Lung (tissue), 12 donors: ENCODE measurements around the gene LYZL1. TPM values are rescaled to one million over a fixed set of nuclear protein-coding genes. Genes with fewer than 3 reads are reported as not detected.
"Not testable (repeated sequence)": the region's sequence is repeated elsewhere in the genome, so short reads cannot be mapped to it uniquely, and the experiment has no call there.

Source experiments
- ATAC-seq: fragments of 200-7000 bp; cut with Tn5 transposase; one replicate; pipeline ENCODE4 v1.9.1; 2020; ENCODE audit warnings: moderate number of reproducible peaks; ENCODE audit not compliant: insufficient read depth, low FRiP score
- DNase-seq, 3 donors: peaks; one replicate each; pipeline ENCODE4 v3.0.0-alpha.2; 2013 to 2017
- H3K27ac ChIP-seq, 2 donors: one replicate each; pipeline ENCODE4 v1.5.1; 2013; ENCODE audit warnings: mild to moderate bottlenecking in 2 of 2, moderate library complexity in 2 of 2, control low read depth in 1 of 2, inconsistent platforms in 1 of 2, low read depth in 1 of 2, low read length in 1 of 2
- H3K27me3 ChIP-seq, 3 donors: one replicate each; pipeline ENCODE4 v1.5.1; 2013; ENCODE audit warnings: low read length in 2 of 3; ENCODE audit not compliant: control insufficient read depth in 3 of 3, insufficient read depth in 3 of 3
- H3K36me3 ChIP-seq, 4 donors: one replicate each; pipeline ENCODE4 v1.5.1; 2013; ENCODE audit warnings: low read length in 4 of 4, mild to moderate bottlenecking in 1 of 4, moderate library complexity in 1 of 4; ENCODE audit not compliant: control insufficient read depth in 4 of 4, insufficient read depth in 4 of 4
- H3K4me1 ChIP-seq, 5 donors: one replicate each; pipeline ENCODE4 v1.5.1; 2013; ENCODE audit warnings: low read length in 5 of 5, mild to moderate bottlenecking in 2 of 5, moderate library complexity in 1 of 5; ENCODE audit not compliant: control insufficient read depth in 5 of 5, insufficient read depth in 5 of 5
- H3K4me3 ChIP-seq: one replicate; pipeline ENCODE4 v1.5.1; 2013; ENCODE audit warnings: mild to moderate bottlenecking, control low read depth, moderate library complexity
- H3K9ac ChIP-seq, 2 donors: one replicate each; pipeline ENCODE4 v1.5.1; 2013; ENCODE audit warnings: low read length in 2 of 2, control low read depth in 1 of 2; ENCODE audit not compliant: insufficient read depth in 1 of 2
- H3K9me3 ChIP-seq, 4 donors: one replicate each; pipeline ENCODE4 v1.5.1; 2013; ENCODE audit warnings: low read length in 3 of 4, mild to moderate bottlenecking in 1 of 4, moderate library complexity in 1 of 4; ENCODE audit not compliant: control insufficient read depth in 4 of 4, insufficient read depth in 3 of 4
- CTCF ChIP-seq: IDR thresholded peaks from 2 replicates; pipeline ENCODE4 v1.5.1; 2012; ENCODE audit warnings: mild to moderate bottlenecking; ENCODE audit errors: control extremely low read depth, extremely low read depth
- WGBS, 2 donors: extraction: QIAGEN DNeasy Blood & Tissue Kit; methylation state at CpG; one replicate each; pipeline ENCODE4 v1.1.7; 2013; 5-methylcytosine and 5-hydroxymethylcytosine counted together
- polyA plus RNA-seq, 2 donors: library from polyadenylated mRNA; stranded (reverse); fragments of 200-250 nt; gene quantifications; one replicate each; pipeline ENCODE4 v1.2.1, GENCODE V29; 2013
- total RNA-seq, 2 donors: library from RNA; depleted of rRNA in 1 of 2; stranded (reverse); fragments of >200 nt in 1 of 2; gene quantifications; one replicate each; pipeline ENCODE4 v1.2.1, GENCODE V29; 2014 to 2021
- donor health status: control.
- donor health status: control.
- donor health status: Bipolar disorder and iron deficiency.
- donor health status: healthy.
- donor health status: DM: yes; HTN: yes; CAD: no.

The LYZL1 gene
- total and polyA plus RNA-seq, 4 donors: not detected

DNA sequence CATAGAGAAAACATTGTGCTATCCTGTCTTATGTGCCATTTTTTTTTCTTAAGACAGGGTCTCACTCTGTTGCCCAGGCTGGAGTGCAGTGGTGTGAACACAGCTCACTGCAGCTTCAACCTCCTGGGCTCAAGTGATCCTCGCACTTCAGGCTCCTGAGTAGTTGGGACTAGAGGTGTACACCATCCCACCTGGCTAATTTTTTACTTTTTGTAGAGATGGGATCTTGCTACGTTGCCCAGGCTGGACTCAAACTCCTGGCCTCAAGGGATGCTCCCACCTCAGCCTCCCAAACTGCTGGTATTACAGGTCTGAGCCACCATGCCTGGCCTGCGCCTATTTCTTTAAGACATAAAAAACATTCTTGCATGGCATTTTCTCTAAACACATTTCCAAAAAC is 20.6 kb downstream of the LYZL1 start:
- Histone ChIP-seq H3K4me1 (peaks cover 0 to 4% (median 0%) of the 10 kb centered on the region in 5 donors), H3K9me3 (no peaks in the 10 kb centered on the region), H3K36me3 (no peaks in the 10 kb centered on the region), H3K27me3 (no peaks in the 10 kb centered on the region), H3K9ac (no peak overlapping the region), H3K4me3 (no peak overlapping the region), H3K27ac (no peak overlapping the region)
- ATAC-seq: no peak
- DNase-seq: no peak
- WGBS, 2 donors: 73 to 88% methylated on average over 3 of the region's 3 CpGs
- no peak for TF ChIP-seq CTCF

GRCh38 chr10:29310463-29310862 is 21.6 kb downstream of the LYZL1 start:
- 32 to 69% methylated on average over 7 of the region's 7 CpGs for WGBS, 2 donors

DNA sequence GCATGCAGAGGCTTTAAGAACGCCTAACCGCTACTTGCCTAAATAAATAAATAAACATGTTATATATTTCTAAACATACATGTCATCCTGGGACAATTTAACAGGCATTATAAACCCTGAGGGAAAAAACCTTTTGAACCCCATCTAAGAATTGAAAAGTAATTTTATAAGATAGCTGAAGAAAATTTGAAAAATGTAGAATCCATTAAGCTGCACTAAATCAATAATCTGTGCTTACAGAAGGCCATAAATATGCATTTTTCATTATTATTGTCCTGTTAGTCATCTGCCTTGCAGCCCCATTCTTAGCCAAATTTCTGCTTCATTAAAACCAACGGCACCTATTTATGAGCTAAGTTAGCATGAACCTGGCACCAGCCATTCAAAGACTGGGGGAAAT is 24.2 kb downstream of the LYZL1 start:
- no peak overlapping the region for H3K27ac ChIP-seq
- no peak overlapping the region for H3K4me3 ChIP-seq
- no peaks in the 10 kb centered on the region for H3K36me3 ChIP-seq
- WGBS, 2 donors: 85 to 94% methylated on average over 3 of the region's 3 CpGs
- H3K9me3 ChIP-seq: no peaks in the 10 kb centered on the region
- peaks cover 0 to 12% (median 0%) of the 10 kb centered on the region in 5 donors for H3K4me1 ChIP-seq
- no peak for TF ChIP-seq CTCF
- no peaks in the 10 kb centered on the region for H3K27me3 ChIP-seq
- H3K9ac ChIP-seq: no peak overlapping the region
- DNase-seq: no peak
- ATAC-seq: no peak

More at GRCh38 chr10:29310463-29310862, 21.6 kb downstream of the LYZL1 start:
- not testable (repeated sequence) for H3K4me1 ChIP-seq, H3K27me3 ChIP-seq, ATAC-seq, H3K9ac ChIP-seq, H3K9me3 ChIP-seq, H3K4me3 ChIP-seq, H3K36me3 ChIP-seq, DNase-seq, H3K27ac ChIP-seq

GRCh38 chr10:29314726-29315125 is 25.9 kb downstream of the LYZL1 start:
- Histone ChIP-seq H3K9me3 (no peaks in the 10 kb centered on the region), H3K27ac (no peak overlapping the region), H3K36me3 (no peaks in the 10 kb centered on the region), H3K9ac (no peak overlapping the region), H3K4me1 (peaks cover 0 to 27% (median 0%) of the 10 kb centered on the region in 5 donors), H3K27me3 (no peaks in the 10 kb centered on the region), H3K4me3 (no peak overlapping the region)
- 92 to 95% methylated on average over 8 of the region's 8 CpGs for WGBS, 2 donors
- TF ChIP-seq CTCF: no peak
- ATAC-seq: no peak
- DNase-seq: no peak
